Esophagus squamous epithelium (tissue), 5 donors: ENCODE results near the gene ST7. TPM values are rescaled to one million over a fixed set of nuclear protein-coding genes. Genes with fewer than 3 reads are reported as not detected.

Experiments
- DNase-seq: peaks from one replicate; lab custom pipeline; 2025; lab: John Stamatoyannopoulos, UW
- H3K27ac ChIP-seq, 4 donors: fragments of 200-600 bp; sonication (generic); one replicate each; pipeline ENCODE4 v1.5.1; 2016 to 2019; ENCODE audit warnings: mild to moderate bottlenecking in 1 of 4
- H3K27me3 ChIP-seq, 4 donors: fragments of 200-600 bp; sonication (generic); 1 replicate in 3 of 4; 2 replicates in 1 of 4; pipeline versions ENCODE4 v1.5.1 to v1.6.0; 2017 to 2021; ENCODE audit warnings: antibody characterized with exemption in 1 of 4
- H3K36me3 ChIP-seq, 3 donors: fragments of 200-600 bp; sonication (generic); one replicate each; pipeline ENCODE4 v1.5.1; 2016 to 2019
- H3K4me1 ChIP-seq, 3 donors: fragments of 200-600 bp; sonication (generic); one replicate each; pipeline ENCODE4 v1.5.1; 2017 to 2019
- H3K4me3 ChIP-seq, 4 donors: fragments of 200-600 bp; sonication (generic); 1 replicate in 3 of 4; 2 replicates in 1 of 4; pipeline ENCODE4 v1.5.1; 2016 to 2019; ENCODE audit warnings: mild to moderate bottlenecking in 2 of 4, moderate library complexity in 1 of 4
- H3K9me3 ChIP-seq, 3 donors: fragments of 200-600 bp; sonication (generic); one replicate each; pipeline ENCODE4 v1.5.1; 2016 to 2019
- POLR2A ChIP-seq, 4 donors: fragments of 450-650 bp; IDR thresholded peaks; one replicate each; pipeline ENCODE4 v1.6.1; 2017; ENCODE audit warnings: antibody characterized with exemption in 4 of 4, mild to moderate bottlenecking in 4 of 4, moderate library complexity in 3 of 4
- WGBS, 2 donors: methylation state at CpG; one replicate each; pipeline ENCODE4 v1.1.5; 2018; 5-methylcytosine and 5-hydroxymethylcytosine counted together
- intact Hi-C: fragments of 100-400 bp; cut with DNase I; formaldehyde crosslinking; loops from one replicate; pipeline ENCODE4 v1.15.0; 2022
- total RNA-seq, 4 donors: library from RNA; depleted of rRNA; stranded (reverse); fragments of >200 nt; gene quantifications; one replicate each; pipeline ENCODE4 v1.1.0, GENCODE V29; 2016
- TF ChIP-seq, protein P1 (sequence below), 6 experiments: fragments of 450-650 bp in 4 of 6; fragments of 200-600 bp in 2 of 6; sonication (generic) in 2 of 6; IDR thresholded peaks; one replicate each; pipeline ENCODE4 v1.5.1; 2016 to 2019; ENCODE audit warnings: antibody characterized with exemption in 6 of 6, mild to moderate bottlenecking in 4 of 6, moderate library complexity in 4 of 6
- donor health status: DM: yes; HTN: yes; CAD: no.

The ST7 gene
- total RNA-seq, 4 donors from 2014 or later = 12.9 to 18.0 (median 15.3) TPM

- intact Hi-C loops = no loop called here
- Histone ChIP-seq H3K9me3 (no peaks in the 10 kb centered on the region), H3K27me3 (no peaks in the 10 kb centered on the region), H3K4me3 (no peak overlapping the region), H3K27ac (peak overlapping the region in 2 of 4 donors; percentile 19 to 23), H3K36me3 (peaks cover 0 to 4% (median 0%) of the 10 kb centered on the region in 3 donors), H3K4me1 (peaks cover 0 to 19% (median 0%) of the 10 kb centered on the region in 3 donors)
- TF ChIP-seq POLR2A (IDR thresholded peaks at IDR 0.05) = no peak
- TF ChIP-seq, protein P1, sequence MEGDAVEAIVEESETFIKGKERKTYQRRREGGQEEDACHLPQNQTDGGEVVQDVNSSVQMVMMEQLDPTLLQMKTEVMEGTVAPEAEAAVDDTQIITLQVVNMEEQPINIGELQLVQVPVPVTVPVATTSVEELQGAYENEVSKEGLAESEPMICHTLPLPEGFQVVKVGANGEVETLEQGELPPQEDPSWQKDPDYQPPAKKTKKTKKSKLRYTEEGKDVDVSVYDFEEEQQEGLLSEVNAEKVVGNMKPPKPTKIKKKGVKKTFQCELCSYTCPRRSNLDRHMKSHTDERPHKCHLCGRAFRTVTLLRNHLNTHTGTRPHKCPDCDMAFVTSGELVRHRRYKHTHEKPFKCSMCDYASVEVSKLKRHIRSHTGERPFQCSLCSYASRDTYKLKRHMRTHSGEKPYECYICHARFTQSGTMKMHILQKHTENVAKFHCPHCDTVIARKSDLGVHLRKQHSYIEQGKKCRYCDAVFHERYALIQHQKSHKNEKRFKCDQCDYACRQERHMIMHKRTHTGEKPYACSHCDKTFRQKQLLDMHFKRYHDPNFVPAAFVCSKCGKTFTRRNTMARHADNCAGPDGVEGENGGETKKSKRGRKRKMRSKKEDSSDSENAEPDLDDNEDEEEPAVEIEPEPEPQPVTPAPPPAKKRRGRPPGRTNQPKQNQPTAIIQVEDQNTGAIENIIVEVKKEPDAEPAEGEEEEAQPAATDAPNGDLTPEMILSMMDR (IDR thresholded peaks at IDR 0.05) = no peak
- 40 to 58% methylated on average over 5 of the region's 5 CpGs for WGBS, 2 donors
- no peak for DNase-seq
These were observed 204.2 kb downstream of the ST7 start for GRCh38 chr7:117157241-117158209.

DNA sequence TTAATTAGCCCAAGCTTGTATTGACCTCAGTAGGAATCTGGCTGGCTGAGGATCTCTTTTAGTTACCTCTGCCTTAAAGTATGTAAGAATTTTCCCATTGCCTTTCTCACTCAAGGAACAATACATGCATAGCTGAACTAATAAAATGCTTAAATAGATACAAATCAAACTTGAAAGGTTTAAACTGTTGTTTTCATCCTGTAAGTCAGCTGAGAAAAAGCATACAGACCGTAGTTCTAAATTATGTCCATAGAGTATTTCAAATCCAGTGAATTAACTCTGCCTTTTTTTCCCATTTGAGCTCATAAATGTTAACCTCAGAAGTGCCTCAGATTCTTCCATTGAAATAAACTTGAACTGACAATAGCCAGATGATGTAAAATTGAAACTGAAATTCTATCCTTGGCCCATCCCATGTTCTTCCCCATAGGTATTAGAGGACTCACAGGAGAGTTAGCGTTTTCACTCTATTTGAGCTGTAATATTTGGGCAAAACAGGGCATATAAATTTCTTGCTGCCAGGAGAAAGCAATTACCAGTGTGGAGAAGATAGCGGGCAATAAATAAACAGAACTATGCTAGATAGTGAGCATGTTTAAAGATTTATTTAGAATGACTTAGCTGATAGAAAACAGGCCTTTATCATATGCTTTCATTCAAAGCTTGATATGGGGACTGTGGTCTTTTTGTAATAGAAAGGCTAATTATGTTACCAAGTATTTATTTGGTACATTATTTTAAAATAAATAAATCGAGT is 205.8 kb downstream of the ST7 start:
- H3K4me1 ChIP-seq = peaks cover 0 to 19% (median 0%) of the 10 kb centered on the region in 3 donors
- WGBS, 2 donors = 77 to 80% methylated on average over 4 of the region's 4 CpGs
- peaks cover 0 to 4% (median 0%) of the 10 kb centered on the region in 3 donors for H3K36me3 ChIP-seq
- no peaks in the 10 kb centered on the region for H3K9me3 ChIP-seq
- no peaks in the 10 kb centered on the region for H3K27me3 ChIP-seq
- DNase-seq = no peak
- intact Hi-C loops = no loop called here
- H3K4me3 ChIP-seq = no peak overlapping the region
- no peak overlapping the region for H3K27ac ChIP-seq
- TF ChIP-seq, protein P1 (IDR thresholded peaks at IDR 0.05) = no peak
- no peak for TF ChIP-seq POLR2A (IDR thresholded peaks at IDR 0.05)

- Histone ChIP-seq H3K4me1 (peaks cover 0 to 7% (median 0%) of the 10 kb centered on the region in 3 donors), H3K9me3 (no peaks in the 10 kb centered on the region), H3K27me3 (no peaks in the 10 kb centered on the region), H3K27ac (no peak overlapping the region), H3K36me3 (no peaks in the 10 kb centered on the region), H3K4me3 (no peak overlapping the region)
- intact Hi-C loops = no loop called here
- no peak for TF ChIP-seq POLR2A (IDR thresholded peaks at IDR 0.05)
- TF ChIP-seq, protein P1 (IDR thresholded peaks at IDR 0.05) = no peak
- WGBS, 2 donors = 88% methylated on average over 2 of the region's 2 CpGs
- no peak for DNase-seq
These were observed 209.8 kb downstream of the ST7 start for GRCh38 chr7:117163101-117163500.

- Histone ChIP-seq H3K4me3 (no peak overlapping the region), H3K9me3 (no peaks in the 10 kb centered on the region), H3K4me1 (no peaks in the 10 kb centered on the region), H3K27me3 (no peaks in the 10 kb centered on the region), H3K27ac (no peak overlapping the region), H3K36me3 (no peaks in the 10 kb centered on the region)
- WGBS, 2 donors = 33 to 51% methylated on average over 2 of the region's 2 CpGs
- no peak for TF ChIP-seq POLR2A (IDR thresholded peaks at IDR 0.05)
- TF ChIP-seq, protein P1 (IDR thresholded peaks at IDR 0.05) = no peak
- intact Hi-C loops = no loop called here
- DNase-seq = no peak
These were observed 211.3 kb downstream of the ST7 start for GRCh38 chr7:117164620-117165019.
